GM12801 (cell line): ENCODE measurements around the gene FER.

Experiments used
- TF ChIP-seq, protein P1 (sequence below): IDR thresholded peaks from one replicate; pipeline ENCODE4 v1.5.1; 2011; ENCODE audit warnings: control low read depth; ENCODE audit not compliant: insufficient read length; ENCODE audit errors: extremely low read depth

Gene FER

DNA sequence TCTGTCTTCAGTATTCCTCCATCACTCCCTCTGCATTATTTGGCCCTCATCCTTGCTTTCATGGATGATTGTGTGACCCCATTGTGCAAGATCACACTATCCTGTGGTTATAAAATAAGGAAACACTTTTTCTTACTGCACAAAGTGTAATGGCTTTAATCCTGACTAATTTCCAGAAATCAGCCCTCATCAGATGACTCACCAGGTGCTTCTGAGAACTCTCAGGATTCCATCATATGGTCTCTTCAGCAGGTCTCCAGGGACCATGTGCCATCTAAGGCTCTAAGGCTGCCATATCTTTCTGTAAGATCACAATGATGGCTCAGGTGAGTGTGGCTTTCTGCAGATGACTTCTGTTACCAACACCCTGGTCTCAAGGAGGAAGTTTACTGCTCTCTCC, 27.3 kb upstream of the FER start:
- TF ChIP-seq, protein P1, sequence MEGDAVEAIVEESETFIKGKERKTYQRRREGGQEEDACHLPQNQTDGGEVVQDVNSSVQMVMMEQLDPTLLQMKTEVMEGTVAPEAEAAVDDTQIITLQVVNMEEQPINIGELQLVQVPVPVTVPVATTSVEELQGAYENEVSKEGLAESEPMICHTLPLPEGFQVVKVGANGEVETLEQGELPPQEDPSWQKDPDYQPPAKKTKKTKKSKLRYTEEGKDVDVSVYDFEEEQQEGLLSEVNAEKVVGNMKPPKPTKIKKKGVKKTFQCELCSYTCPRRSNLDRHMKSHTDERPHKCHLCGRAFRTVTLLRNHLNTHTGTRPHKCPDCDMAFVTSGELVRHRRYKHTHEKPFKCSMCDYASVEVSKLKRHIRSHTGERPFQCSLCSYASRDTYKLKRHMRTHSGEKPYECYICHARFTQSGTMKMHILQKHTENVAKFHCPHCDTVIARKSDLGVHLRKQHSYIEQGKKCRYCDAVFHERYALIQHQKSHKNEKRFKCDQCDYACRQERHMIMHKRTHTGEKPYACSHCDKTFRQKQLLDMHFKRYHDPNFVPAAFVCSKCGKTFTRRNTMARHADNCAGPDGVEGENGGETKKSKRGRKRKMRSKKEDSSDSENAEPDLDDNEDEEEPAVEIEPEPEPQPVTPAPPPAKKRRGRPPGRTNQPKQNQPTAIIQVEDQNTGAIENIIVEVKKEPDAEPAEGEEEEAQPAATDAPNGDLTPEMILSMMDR = no peak

DNA sequence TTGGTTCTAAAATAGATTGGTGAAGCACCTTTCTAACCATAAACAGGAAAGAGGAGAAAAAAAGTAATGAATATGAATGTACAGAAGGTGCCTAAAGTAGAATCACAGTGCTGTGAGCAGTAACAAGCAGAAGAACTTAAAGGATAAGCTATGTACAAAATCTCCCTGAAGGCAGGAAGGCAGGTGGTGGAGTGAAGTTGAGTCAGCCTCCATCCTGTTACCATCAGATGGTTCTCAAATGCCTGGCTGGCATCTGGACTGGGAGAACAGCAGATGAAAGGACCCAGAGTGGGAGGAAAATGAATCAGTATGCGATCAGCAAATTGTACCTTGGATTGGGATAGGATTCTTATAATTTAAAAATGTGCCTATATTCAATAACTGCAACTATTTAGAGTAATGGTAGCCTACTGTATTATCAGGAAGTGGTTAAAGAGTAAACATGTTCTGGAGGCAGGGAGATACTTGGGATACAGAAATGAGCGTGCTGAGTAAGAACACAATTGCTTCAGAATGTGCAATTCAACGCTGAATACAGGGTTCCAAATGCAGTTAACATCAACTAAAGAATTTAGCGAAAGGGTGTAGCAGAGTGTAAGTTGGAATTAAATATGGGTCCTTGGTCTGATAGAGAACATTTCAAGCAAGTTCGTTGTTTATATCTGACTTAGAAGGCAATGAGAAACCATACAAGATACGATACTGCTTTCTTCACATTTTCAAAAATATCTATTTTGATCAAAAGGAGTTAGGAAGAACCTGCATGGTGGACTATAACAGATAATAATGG, 21.1 kb upstream of the FER start:
- TF ChIP-seq, protein P1 = no peak

GRCh38 chr5:108727236-108727650, 20.5 kb upstream of the FER start:
- TF ChIP-seq, protein P1 = no peak

GRCh38 chr5:108727651-108728565, 19.8 kb upstream of the FER start:
- TF ChIP-seq, protein P1 = no peak

DNA sequence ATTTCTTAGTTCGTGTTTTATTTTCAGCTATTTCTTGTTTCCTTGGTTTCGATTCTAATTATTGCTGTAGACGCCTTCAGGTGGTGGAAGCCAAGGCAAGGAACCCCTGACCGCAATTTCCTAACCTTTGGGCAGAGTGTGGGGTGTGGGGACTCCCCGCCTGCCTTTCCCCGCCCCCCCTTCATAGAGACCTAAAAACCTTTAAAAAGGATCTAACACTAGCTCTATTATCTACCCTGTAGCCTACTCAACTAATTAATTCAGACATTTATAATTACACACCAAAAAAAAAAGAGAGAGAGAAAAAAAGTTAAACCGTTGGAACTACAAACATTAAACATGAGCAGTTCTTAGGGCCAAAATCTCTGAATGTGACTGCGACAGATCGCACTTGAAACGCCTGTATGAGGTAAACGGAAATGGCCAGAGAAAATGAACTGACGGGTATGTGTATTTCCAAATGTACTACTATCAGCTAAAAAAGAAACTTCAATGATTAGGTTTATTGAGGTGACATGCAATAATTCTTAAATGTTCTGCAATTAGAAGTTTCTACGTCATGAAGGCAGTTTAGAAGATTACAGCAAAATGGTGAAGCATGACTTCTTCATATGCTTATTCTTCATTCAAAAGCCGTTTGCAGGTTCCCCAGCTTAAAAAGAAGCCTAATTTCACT, 19.0 kb upstream of the FER start:
- TF ChIP-seq, protein P1 = no peak

GRCh38 chr5:108729242-108729615, 18.5 kb upstream of the FER start:
- TF ChIP-seq, protein P1 = no peak
